Measurements from ENCODE around the gene ZNF687.

The ZNF687 gene

DNA sequence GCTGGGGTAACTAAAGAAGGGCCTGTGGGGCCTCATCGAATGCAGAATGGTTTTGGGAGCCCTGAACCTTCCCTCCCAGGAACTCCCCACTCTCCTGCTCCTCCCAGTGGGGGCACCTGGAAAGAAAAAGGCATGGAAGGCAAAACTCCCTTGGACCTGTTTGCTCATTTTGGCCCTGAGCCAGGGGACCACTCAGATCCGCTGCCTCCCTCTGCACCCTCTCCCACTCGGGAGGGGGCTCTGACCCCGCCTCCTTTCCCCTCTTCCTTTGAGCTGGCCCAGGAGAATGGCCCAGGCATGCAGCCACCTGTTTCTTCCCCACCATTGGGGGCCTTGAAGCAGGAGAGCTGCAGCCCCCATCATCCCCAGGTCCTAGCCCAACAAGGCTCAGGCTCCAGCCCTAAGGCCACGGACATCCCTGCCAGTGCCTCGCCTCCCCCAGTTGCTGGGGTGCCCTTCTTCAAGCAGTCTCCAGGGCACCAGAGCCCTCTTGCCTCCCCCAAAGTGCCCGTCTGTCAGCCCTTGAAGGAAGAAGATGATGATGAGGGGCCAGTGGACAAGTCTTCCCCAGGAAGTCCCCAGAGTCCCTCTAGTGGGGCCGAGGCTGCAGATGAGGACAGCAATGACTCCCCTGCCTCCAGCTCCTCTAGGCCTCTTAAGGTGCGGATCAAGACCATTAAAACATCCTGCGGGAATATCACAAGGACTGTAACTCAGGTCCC is 4.7 kb downstream of the ZNF687 start:
- TF ChIP-seq POLR2AphosphoS5 (IDR thresholded peaks at IDR 0.05; ENCODE audit: low read depth, low read length) (no peak; the same call in 1 of the 2 replicates), POLR2A (IDR thresholded peaks at IDR 0.05; ENCODE audit: low read depth, low read length) (no peak), TAF1 (IDR thresholded peaks at IDR 0.05; ENCODE audit: borderline replicate concordance, low read depth, low read length) (no peak)
- FAIRE-seq: no peak
- no peak for DNase-seq (ENCODE audit: insufficient read length)

DNA sequence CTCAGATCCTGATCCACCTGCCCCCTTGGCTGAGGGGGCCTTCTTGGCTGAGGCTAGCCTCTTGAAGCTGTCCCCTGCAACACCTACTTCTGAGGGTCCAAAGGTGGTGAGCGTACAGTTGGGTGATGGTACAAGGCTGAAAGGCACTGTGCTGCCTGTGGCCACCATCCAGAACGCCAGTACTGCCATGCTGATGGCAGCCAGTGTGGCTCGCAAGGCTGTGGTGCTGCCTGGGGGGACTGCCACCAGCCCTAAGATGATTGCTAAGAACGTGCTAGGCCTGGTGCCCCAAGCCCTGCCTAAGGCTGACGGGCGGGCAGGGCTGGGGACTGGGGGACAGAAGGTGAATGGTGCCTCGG is 5.2 kb downstream of the ZNF687 start:
- DNase-seq (ENCODE audit: insufficient read length) (no peak), FAIRE-seq (no peak)
- TF ChIP-seq POLR2AphosphoS5 (IDR thresholded peaks at IDR 0.05; ENCODE audit: low read depth, low read length) (no peak), POLR2A (IDR thresholded peaks at IDR 0.05; ENCODE audit: low read depth, low read length) (no peak), TAF1 (IDR thresholded peaks at IDR 0.05; ENCODE audit: borderline replicate concordance, low read depth, low read length) (no peak)

DNA sequence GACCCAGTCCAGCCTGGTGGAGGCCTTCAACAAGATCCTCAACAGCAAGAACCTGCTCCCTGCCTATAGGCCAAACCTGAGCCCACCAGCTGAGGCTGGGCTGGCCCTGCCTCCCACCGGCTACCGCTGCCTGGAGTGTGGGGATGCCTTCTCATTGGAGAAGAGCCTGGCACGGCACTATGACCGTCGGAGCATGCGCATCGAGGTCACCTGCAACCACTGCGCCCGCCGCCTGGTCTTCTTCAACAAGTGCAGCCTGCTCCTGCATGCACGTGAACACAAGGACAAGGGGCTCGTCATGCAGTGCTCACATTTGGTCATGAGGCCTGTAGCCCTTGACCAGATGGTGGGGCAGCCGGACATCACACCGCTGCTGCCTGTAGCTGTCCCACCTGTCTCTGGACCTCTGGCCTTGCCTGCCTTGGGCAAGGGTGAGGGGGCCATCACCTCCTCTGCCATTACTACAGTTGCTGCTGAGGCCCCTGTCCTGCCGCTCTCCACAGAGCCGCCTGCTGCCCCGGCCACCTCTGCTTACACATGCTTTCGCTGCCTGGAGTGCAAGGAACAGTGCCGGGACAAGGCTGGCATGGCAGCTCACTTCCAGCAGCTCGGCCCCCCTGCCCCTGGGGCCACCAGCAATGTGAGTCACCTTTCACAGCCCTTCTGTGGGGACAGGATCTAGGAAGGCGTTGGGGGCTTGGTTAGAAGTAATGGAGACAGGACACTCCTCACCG is 5.8 kb downstream of the ZNF687 start:
- TF ChIP-seq POLR2A (IDR thresholded peaks at IDR 0.05; ENCODE audit: low read depth, low read length) (0 out of 2 replicates have a peak, but pooled peaks have one; percentile 9), POLR2AphosphoS5 (IDR thresholded peaks at IDR 0.05; ENCODE audit: low read depth, low read length) (peak; percentile 40), TAF1 (IDR thresholded peaks at IDR 0.05; ENCODE audit: borderline replicate concordance, low read depth, low read length) (no peak)
- FAIRE-seq: no peak

DNA sequence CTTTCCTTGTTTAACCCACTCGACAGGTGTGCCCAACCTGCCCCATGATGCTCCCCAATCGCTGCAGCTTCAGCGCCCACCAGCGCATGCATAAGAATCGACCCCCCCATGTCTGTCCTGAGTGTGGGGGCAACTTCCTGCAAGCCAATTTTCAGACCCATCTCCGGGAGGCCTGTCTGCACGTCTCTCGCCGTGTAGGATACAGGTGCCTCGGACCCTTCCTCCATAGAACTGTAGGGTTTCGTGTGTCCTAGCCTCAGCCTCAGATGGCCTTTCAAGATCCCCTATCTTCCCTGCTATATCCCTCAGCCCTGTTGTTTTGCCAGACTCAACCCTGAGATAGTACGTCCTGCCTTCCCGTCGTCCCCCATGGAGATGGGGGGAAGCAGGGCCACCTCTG is 6.4 kb downstream of the ZNF687 start:
- FAIRE-seq: no peak
- TF ChIP-seq POLR2A (IDR thresholded peaks at IDR 0.05; ENCODE audit: low read depth, low read length) (no peak), TAF1 (IDR thresholded peaks at IDR 0.05; ENCODE audit: borderline replicate concordance, low read depth, low read length) (no peak), POLR2AphosphoS5 (IDR thresholded peaks at IDR 0.05; ENCODE audit: low read depth, low read length) (no peak)
- no peak for DNase-seq (ENCODE audit: insufficient read length)

More for the DNA sequence above, 5.8 kb downstream of the ZNF687 start:
- DNase-seq (ENCODE audit: insufficient read length): no peak

DNA sequence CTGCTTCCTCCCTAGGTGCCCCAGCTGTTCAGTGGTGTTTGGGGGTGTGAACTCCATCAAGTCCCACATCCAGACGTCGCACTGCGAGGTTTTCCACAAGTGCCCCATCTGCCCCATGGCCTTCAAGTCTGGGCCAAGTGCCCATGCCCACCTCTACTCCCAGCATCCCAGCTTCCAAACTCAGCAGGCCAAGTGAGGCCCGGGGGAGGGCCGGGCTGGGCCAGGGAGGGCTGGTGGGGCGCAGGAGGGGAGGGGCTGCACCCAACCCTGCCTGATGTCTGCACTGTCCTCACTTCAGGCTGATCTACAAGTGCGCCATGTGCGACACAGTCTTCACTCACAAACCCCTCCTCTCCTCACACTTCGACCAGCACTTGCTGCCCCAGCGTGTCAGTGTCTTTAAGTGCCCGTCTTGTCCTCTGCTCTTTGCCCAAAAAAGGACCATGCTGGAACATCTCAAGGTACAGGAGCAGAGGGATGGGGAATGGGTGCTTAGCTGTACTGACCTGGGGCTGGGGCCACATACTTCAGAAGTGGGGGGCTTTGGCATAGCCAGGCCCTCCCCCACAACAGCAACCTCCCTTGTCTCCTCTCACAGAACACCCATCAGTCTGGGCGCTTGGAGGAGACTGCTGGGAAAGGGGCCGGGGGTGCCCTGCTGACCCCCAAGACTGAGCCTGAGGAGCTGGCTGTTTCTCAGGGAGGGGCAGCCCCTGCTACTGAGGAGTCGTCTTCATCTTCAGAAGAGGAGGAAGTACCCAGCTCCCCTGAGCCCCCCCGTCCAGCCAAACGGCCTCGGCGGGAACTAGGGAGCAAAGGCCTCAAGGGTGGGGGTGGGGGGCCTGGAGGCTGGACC is 7.2 kb downstream of the ZNF687 start:
- FAIRE-seq: no peak
- TF ChIP-seq POLR2A (IDR thresholded peaks at IDR 0.05; ENCODE audit: low read depth, low read length) (peak; percentile 38; the same call in 1 of the 2 replicates), TAF1 (IDR thresholded peaks at IDR 0.05; ENCODE audit: borderline replicate concordance, low read depth, low read length) (no peak), POLR2AphosphoS5 (IDR thresholded peaks at IDR 0.05; ENCODE audit: low read depth, low read length) (no peak)
- no peak for DNase-seq (ENCODE audit: insufficient read length)

DNA sequence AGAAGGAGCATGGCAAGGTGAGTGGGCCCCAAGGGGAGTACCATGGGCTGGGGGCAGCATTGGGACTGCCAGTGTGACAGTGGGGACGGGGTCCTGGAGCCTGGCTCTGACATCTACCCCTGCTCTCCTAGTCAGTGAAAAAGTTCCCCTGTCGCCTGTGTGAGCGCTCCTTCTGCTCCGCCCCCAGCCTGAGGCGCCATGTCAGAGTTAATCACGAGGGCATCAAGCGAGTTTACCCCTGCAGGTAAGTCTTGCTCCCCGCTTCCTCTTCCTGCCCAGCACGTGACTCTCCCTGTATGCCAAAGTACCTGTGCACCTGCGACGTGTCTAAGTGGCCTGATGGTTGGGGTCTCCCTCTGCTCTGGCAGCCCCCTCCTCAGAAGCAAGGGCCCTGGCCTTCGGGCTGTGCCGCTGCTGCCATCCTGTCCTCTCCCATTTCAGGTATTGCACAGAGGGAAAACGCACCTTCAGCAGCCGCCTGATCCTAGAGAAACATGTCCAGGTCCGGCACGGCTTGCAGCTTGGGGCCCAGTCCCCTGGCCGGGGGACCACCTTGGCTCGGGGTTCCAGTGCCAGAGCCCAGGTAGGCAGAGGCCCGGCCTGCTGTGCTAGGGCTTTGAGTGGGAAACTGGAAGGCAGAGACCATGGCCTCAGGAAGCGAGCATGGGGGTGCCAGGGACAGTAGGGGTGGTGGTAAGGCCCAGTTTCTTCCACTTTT is 8.1 kb downstream of the ZNF687 start:
- FAIRE-seq: no peak
- no peak for DNase-seq (ENCODE audit: insufficient read length)
- TF ChIP-seq POLR2AphosphoS5 (IDR thresholded peaks at IDR 0.05; ENCODE audit: low read depth, low read length) (peak; percentile 56), POLR2A (IDR thresholded peaks at IDR 0.05; ENCODE audit: low read depth, low read length) (peak; percentile 33; the same call in 1 of the 2 replicates), TAF1 (IDR thresholded peaks at IDR 0.05; ENCODE audit: borderline replicate concordance, low read depth, low read length) (no peak)

DNA sequence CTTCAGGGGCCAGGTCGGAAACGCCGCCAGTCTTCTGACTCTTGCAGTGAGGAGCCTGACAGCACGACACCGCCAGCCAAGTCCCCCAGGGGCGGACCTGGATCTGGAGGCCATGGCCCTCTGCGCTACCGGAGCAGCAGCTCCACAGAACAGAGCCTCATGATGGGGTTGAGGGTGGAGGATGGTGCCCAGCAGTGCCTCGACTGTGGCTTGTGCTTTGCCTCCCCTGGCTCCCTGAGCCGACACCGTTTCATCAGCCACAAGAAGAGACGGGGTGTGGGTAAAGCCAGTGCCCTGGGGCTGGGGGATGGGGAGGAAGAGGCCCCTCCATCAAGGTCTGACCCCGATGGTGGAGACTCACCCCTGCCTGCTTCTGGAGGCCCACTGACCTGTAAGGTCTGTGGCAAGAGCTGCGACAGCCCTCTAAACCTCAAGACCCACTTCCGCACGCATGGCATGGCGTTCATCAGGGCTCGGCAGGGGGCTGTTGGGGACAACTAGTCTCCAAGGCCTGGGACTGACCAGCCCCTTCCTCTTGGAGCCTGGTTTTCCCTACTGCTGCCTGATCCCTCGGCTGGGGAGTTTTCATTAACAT is 8.7 kb downstream of the ZNF687 start:
- TF ChIP-seq POLR2AphosphoS5 (IDR thresholded peaks at IDR 0.05; ENCODE audit: low read depth, low read length): peak; percentile 81
- TF ChIP-seq POLR2A (IDR thresholded peaks at IDR 0.05; ENCODE audit: low read depth, low read length): peak; percentile 66
- TF ChIP-seq TAF1 (IDR thresholded peaks at IDR 0.05; ENCODE audit: borderline replicate concordance, low read depth, low read length): no peak
- FAIRE-seq (peak; percentile 36), DNase-seq (ENCODE audit: insufficient read length) (no peak)

DNA sequence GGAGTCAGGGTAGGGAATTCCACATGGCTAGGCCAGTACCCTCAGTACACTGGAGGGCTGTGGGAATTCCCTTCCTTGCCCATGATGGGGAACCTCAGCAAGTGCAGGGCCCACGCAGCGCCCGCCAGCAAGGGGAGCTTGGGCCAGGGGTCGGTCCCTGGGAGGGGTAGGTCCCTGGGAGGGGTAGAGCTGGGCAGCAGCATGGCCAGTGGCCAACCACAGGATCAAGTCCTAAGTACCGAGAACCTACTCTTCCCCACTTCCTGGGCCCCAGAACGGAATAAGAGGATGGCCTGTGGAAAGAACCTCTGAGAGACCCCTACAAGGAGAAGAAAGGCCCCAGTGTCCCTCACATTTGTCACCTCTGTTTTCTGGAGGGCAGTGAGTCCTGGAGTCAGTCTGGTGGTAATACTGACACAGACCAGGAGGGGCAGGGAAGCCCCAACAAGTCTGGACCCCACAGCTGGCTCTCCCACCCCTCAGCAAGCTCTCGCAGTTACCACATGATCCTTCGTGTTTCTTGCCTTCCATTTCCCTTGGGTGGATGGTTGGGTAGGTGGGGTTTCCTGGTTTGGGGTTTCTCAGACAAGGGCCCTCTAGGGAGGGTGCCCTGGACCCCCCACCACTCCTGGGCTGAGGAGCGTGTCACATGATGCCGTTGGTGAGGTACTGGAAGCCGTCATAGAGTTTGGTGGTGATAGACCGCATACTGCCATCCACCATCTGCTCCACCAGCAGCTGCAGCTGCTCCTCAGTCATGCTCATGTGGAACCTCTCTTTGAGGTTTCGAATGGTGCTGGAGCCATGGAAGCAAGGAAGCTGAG is 10.3 kb downstream of the ZNF687 start:
- DNase-seq (ENCODE audit: insufficient read length) (no peak), FAIRE-seq (no peak)
- TF ChIP-seq POLR2AphosphoS5 (IDR thresholded peaks at IDR 0.05; ENCODE audit: low read depth, low read length) (peak; percentile 86), POLR2A (IDR thresholded peaks at IDR 0.05; ENCODE audit: low read depth, low read length) (peak; percentile 71), TAF1 (IDR thresholded peaks at IDR 0.05; ENCODE audit: borderline replicate concordance, low read depth, low read length) (no peak)

DNA sequence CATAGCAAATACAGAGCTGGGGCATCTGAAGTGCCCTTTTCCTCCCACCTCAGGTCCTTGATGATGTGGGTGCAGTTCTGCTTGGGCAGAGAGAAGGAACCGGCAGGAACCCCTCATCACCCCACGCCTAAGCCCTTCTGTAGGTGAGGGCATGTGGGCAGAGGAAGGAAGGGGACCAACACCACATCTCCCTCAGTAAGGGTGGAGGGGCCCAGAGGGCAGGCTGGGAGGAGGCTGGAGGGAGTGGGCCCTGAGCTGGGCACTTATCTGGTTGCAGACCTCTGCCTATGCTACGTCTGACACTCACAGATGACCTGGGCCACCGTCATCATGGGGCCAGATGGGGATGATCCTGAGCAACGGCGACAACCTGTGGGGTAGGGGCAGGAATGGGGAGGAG is 11.0 kb downstream of the ZNF687 start:
- TF ChIP-seq POLR2A (IDR thresholded peaks at IDR 0.05; ENCODE audit: low read depth, low read length) (no peak), POLR2AphosphoS5 (IDR thresholded peaks at IDR 0.05; ENCODE audit: low read depth, low read length) (no peak), TAF1 (IDR thresholded peaks at IDR 0.05; ENCODE audit: borderline replicate concordance, low read depth, low read length) (no peak)
- no peak for DNase-seq (ENCODE audit: insufficient read length)
- FAIRE-seq: no peak
